HL-60/S4 treated with retinoic acid at 250 ng/mL for 4 days and 3 days (cell line): ENCODE results near the gene COL4A3.

ENCODE experiments used
- in situ Hi-C: fragments of 300-500 bp; cut with MboI; formaldehyde crosslinking; loops from 2 replicates; pipeline ENCODE4 v1.7.0; 2022; ENCODE audit warnings: low sequenced_read_pairs

COL4A3 gene

DNA sequence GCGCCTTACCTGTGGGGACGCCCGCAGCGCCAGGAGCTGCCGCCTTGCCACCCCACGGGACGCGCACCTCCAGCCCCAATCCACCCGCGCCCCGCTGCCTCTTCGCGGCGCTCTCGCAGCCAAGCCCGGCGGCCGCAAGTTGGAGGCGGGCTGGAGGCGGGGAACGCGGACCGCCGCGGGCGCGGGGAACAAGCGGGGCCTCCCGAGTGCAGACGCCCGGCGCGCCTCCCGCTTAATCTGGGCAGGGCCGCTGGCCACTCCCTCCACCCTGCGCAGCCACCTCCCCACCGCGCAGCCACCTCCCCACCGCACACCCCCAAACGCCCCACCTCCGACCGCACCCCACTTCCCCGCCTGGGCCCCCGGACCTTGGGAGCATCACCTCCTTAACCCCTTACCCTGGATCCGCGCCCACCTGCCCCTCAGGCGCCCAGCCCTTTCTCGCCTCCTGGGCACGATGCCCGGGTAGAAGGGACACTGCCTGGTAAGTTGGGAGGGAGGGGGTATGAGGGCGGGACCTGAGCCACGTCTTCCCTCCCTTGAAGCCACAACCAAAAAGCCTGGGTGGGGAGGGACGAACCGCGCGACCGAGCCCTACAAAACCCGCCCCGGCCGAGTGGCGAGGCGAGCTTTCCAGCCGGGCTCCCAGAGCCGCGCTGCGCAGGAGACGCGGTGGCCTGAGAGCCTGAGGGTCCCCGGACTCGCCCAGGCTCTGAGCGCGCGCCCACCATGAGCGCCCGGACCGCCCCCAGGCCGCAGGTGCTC lies at the start of gene COL4A3, which contains the start of gene COL4A4:
COL4A3 (plus strand) TSS at position 627 of the 765 bp plus-strand sequence; CDS start at position 730, 103 bp downstream.
COL4A4 (minus strand) TSS at position 208 of the 765 bp plus-strand sequence. CDS start 16,722 bp downstream, outside the sequence.
- in situ Hi-C loops: no loop called here

DNA sequence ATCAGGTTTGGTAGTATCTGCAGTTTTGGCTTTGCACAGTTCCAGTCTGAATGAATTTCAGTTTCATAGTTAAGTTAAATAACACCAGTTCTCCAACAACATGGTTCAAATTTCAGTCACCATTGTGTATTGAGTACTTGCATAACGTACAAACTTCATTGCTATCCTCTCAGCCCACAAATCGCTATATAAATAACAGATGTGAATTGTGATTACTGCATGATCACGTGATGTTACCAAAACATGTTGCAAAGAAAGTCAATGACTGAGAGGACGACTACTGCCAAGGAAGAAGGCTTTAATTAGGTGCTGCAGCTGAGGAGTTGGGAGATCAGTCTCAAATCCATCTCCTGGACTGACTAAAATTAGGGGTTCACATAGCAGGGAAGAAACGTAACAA lies 48.7 kb upstream of the COL4A3 start:
- in situ Hi-C loops: loop anchor here (25.0 kb wide), 1 partner anchor 1453 kb away; no protein-coding TSS in a partner anchor

DNA sequence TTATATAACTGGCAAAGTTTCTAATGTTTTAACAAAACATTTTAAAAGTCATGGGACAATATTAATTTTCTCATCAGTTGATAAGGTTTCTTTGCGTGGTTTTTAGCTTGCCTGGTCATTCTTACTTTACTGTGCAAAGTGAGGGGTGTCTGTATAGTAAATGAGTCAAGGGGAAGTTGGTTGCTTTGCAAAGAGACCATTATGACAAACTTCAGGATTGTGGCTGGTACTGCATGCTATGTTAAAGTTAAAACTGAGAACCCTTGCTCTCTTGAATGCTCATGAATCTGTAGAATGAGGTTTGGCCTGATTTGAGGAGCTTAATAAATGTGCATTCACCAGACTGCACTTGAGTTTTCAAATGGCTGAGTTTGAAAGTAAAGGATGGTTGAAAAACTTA lies 47.4 kb upstream of the COL4A3 start:
- in situ Hi-C loops: loop anchor here (25.0 kb wide), 1 partner anchor 1455 kb away; no protein-coding TSS in a partner anchor

DNA sequence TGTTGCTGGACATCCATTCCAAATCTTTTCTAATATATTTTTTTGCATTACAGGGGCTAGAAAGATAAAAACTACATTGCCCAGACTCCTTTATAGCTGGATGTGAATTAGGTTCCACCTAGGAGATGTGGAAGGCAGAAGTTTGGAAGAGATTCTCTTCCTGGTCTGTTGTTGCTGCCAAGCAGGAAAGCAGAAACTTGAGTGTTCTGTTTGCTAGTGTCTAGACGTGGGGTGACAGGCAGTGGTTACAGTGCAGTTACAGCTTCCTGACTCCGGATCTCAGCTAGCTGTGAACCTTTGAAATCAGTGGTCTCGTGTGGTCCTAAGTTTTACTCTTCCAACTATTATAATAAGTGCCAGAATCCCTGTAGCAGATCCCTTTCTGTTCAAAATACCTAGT lies 46.6 kb upstream of the COL4A3 start:
- in situ Hi-C loops: loop anchor here (25.0 kb wide), 1 partner anchor 1456 kb away; no protein-coding TSS in a partner anchor

DNA sequence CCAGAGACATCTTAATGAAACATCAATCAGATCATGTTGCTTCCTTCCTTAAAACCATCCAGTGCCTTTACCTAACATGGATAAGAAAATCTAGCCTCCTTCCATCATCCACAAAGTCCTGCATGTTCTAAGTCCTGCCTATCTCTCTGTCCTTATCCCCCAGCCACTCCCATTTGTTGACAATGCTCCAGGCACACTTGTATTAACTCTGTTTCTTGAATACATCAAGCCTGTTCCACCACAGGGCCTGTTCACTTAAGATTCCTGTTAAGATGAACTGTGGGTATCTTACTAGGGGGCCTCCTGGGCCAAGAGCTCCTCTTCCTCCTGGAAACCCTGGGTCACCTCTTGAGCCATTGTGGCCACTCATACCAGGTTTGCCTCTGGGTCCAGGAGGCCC lies 46.1 kb upstream of the COL4A3 start:
- in situ Hi-C loops: loop anchor here (25.0 kb wide), 1 partner anchor 1456 kb away; no protein-coding TSS in a partner anchor

DNA sequence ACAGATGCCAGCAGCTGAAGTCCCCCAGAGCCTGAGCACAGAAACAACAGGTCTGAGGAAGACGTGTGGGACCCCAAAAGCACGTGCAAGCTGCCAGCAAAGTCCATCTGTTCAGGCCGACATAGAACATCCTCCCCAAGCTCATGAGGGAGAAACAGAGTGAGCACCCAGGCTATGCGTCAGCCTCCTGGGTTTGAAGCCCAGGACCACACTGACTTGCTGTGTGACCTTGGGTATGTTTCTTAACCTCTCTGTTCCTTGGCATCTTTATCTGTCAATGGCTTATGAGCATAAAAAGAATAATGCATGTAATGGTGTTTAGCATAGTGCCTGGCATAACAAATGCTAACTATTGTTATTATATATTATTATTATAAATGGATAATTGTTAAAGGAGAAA lies 40.7 kb upstream of the COL4A3 start:
- in situ Hi-C loops: loop anchor here (25.0 kb wide), 1 partner anchor 1461 kb away; no protein-coding TSS in a partner anchor

DNA sequence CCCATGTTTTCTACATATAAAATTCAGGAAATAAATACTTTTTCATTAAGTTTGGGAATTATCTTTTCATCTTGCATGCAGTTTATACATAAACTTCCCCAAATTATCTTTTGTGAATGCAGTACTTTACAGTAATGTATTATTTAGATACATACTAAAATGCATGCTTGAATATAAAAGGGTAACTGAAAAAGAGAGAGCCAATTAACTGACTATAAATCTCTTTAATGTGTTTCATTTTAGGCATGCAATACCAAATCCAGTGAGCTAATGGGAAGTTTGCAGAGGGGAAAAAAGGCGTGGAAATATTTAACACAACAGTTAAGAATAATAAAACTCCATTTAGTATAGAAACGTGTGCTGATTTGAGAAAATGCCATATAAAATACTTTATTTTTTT lies 39.6 kb upstream of the COL4A3 start:
- in situ Hi-C loops: loop anchor here (25.0 kb wide), 1 partner anchor 1463 kb away; no protein-coding TSS in a partner anchor

DNA sequence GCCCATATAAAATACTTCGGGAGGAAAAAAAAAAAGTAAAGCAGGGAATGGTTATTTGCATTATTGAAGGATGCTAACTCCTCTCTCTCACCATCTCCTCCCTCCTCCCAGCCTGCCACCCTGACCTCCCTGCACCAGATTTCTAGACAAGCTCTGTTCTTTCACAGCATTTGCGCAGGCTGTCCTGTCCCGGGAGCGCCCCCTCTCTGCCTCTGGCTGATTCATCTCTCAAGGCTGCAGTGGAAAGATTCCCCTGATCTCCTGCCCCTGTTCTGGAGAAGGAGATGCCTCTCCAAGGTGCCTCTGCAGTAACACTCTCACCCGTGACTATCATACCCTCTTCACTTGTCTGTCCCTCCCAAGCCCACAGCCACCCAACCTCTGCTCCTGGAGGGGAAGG lies 38.9 kb upstream of the COL4A3 start:
- in situ Hi-C loops: no loop called here

DNA sequence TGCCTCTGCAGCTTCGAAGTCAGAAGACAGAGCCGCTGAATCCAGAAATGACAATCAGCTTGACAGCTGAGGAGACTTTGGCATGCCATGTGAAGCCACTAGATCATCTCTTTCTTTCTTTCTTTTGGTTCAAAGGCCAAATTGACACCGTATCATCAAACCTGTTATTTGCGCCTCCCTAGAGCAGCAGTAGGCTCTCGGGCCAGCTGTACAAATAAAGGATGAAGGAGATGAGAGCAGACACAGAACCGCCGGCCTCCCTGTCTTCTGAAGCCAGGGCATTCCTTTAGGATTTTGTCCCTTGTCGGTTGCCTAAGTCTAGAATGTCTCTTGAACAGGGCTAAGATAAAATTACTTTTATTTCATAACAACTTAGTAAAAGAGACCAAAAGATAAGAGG lies 37.2 kb upstream of the COL4A3 start:
- in situ Hi-C loops: no loop called here

DNA sequence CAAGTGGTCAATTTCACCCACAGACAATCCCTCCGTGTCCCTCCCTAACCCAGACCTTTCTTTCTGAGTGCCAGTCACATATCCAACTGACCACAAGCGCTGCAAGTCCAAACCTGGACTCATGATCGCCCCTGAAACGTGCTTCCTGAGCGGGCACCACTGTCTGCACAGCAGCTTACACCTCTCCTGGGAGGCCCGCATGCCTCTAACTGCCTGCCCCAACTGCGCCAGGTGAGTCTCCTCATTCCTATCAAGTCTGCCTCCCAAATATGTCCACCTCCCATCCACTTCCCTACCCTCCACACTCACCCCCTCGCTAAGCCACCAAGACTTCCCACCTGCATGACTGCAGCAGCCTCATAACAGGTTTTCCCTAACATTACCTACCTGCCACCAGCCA lies 33.8 kb upstream of the COL4A3 start:
- in situ Hi-C loops: no loop called here

DNA sequence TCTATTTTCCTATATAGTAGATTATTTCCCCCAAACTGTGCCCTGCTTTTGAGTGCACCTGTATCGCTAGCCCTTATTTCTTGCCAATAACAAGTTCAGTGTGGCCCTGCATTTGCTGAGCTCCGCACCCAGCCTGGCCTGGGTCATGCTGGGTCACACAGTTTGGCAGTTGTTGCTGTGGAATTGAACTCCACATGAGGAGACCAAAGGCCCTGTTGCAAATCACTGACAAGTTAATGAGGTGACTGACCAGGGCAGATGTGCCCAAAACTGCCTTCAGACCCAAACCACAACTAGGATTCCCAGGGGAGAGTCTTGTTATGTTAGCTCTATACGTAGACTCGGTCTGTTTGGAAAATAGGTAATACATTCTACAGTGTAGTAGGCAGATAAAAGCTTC lies 31.4 kb upstream of the COL4A3 start:
- in situ Hi-C loops: no loop called here

DNA sequence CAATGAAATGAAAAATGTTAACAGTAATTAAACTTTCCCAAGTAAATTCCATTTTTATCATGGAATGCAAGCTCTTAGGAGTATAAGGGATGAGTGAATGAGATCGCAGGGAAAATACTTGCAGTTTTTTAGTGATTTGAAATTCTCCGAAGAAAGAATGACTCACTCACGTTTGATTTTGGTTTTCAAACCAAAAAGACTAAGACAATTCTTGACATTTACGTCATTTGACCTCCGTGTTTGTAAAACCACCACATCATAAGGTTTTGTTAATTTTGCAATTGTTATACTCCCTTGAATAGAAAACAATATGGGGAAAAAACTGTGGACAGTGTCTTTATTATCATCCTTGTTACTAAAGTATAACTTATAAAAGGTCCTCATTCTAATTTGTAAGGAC lies 29.8 kb upstream of the COL4A3 start:
- in situ Hi-C loops: no loop called here

DNA sequence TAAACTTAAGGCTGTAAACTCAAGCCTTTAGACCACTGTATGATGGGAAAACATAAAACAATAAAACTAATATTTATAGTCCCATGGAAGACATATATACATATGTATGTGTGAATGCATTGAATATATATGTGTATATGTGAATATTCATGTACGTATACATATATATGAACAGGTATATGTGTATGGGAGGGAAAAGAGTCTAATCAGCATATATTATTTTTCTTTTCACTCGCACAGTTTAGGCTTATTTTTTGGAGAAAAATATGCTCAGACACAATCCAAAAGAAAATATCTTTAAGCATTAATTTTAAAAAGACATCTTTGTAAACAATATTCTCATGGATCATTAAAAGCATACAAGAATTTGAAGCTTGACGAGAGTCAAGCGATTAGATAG lies 23.1 kb upstream of the COL4A3 start:
- in situ Hi-C loops: no loop called here

DNA sequence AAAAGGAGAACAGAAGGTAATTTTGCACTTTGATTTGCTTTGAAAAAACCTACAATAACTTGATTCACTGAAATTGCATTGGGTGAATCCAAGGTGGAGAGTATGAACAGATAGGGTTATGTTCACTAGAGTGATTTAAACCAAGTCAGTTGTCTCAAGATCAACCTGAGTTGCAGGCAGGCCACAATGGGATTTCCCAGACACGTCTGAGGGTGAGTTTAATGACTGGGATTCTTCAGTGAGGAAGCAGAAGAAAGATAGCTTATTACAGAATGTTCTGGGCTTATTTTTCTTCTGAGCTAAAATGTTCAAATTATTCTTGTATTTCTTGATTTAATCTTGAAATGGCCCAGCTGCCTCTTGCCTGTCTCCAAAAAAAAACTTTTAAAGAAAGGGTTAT lies 20.5 kb upstream of the COL4A3 start:
- in situ Hi-C loops: no loop called here

DNA sequence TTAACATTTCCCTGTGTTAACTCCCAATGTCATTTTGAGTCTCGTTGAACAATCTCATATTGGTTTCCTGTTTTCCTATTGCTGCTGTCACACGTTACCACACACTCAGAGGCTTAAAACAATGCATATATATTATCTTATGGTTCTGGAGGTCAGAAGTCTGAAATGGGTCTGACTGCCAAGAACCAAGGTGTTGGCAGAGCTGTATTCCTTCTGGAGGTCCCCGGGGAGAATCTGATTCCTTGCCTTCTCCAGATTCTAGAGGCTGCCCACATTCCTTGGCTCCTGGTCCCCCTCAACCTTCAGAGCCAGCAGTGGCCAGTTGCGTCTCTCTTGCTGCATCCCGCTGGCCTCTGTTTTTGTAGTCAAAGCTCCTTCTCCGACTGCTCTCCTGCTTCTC lies 18.0 kb upstream of the COL4A3 start:
- in situ Hi-C loops: no loop called here

DNA sequence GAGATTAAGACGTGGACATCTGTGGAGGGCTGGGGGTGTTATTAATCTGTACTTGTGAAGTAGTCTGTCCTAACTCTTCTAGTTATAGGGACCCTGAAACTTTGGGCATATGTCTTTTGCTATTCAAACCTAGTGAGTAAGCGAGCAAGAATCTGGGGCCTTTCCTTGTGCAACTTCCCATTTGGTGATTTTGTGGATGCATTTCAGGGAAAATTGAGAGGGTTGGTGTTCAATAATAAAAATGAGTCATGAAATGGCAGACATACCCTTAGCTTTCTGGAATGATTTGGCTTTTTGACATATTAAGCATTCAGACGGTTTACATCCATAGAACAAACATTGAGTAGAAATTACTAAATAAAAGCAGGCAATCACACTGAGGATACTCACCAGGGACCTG lies 17.4 kb upstream of the COL4A3 start:
- in situ Hi-C loops: no loop called here

DNA sequence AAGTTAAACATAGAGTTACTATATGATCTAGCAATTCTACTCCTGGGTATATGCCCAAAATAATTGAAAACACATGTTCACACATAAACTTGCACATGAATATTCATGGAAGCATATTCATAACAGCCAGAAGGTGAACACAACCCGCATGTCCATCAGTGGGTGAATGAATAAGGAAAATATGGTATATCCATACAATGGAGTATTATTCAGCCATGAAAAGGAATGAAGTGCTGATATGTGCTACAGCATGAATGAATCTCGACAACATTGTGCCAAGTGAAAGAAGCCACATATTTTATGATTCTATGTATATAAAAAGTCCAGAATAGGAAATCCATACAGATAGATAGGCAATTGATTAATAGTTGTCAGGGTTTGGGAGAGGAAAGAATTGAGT lies 16.3 kb upstream of the COL4A3 start:
- in situ Hi-C loops: no loop called here

DNA sequence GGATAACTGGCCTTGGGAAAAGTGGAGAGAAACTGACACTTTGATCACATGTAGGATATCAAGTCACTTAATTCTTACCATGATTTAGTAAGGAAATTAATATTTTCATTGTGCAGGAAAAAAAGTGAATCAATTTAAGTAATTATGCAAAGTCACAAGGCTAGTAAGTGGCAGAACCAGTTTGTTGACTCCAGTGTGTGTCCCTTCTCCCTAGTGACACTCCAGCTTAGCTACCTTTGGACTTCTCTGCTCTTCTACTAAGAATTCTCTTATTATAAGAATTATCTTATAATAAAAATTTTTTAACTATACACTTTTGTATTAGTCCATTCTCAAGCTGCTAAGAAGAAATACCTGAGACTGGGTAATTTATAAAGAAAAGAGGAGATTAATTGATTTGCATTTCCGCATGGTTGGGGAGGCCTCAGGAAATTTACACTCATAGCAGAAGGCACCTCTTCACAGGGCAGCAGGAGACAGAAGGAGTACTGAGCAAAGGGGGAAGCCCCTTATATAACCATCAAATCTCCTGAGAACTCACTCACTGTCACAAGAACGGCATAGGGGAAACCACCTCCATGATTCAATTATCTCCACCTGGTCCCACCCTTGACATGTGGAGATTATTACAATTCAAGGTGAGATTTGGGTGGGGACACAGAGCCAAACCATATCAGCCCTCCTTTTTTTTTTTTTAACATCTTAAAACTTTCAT lies 14.0 kb upstream of the COL4A3 start:
- in situ Hi-C loops: no loop called here

DNA sequence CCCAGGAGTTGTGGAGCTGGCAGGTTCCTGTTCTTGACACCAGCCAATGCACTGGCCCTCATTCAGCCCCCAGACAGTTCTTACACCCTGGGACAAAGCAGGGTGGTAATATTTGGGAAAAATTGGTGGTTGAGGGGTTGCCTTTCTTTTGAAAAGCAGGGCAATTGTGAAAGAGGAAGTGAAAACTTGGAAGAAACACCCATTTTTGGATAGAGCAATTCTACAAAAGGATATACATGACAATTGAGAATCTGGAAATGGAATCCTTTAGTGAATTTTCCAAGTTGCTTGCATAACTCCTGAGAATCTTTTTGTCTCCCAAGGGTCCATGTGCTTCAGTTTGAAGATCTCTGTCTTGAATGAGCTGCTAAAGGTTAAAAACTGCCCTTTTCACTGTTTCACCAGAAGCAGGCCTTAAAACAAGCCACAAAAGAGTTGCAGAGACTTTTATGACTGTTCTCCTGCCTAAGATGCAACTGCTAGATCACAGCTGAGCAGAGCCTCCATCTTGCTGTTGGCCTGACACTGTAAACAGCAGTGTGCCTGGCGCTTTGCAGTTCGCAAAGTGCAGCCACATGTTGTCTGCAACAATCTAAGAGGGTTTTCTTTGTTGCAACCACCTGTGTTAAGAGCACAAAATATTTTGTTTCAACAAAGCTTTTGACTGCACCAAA lies 12.2 kb upstream of the COL4A3 start:
- in situ Hi-C loops: no loop called here

DNA sequence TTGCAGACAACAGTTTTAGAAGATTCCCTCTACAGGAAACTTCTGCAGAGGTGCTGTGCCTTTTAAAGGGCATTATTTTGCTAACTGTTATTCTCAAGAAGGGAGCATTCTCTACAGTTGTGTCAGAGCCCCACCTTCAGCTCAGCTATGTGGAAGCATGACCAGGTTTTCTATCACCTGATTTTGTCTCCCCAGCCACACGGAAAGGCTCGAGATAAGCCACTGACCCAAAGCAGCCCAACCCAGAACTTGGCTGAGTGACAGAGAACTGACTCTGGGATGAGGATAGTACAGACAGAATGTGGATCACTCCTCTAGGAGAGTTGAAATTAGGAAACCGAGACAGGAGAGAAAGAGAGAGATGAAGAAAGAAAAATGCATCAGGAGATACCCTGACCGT lies 11.1 kb upstream of the COL4A3 start:
- in situ Hi-C loops: no loop called here

DNA sequence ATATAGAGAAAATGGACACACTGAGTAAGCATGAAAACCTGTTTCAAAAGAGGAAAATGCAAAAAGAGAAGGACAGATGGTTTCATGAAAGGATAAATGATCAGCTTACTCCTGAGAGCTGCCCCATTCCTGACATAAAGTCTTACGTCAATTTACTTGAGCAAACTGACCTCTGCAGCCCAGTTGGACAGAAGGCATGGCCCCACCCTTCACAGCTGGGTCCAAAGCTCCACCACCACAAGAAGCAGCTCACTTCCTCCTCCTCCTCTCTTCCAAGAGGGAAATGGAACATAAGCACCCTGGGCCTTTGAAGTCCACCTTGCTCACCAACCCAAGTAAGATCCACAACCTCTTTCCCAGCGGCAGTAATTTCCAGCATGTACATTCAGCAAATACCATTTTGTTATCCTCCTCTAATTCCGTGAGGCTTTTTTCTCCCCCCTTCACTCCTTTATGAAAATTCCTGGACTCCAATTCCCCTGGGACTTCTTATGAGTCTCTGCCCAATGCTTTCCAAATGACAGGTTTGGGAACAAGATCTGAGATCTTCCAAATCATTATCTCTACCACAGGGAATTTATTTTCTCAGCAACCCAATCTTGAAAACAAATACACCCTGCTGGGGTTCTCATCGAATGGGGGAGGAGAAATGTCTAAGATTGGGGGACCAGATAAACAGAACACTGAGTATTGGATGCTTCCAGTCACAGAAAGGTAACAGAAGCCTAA lies 10.5 kb upstream of the COL4A3 start:
- in situ Hi-C loops: no loop called here
